Stimulated activated CD4-positive, alpha-beta T cell treated with anti-CD3 and anti-CD28 coated beads, Interleukin-12 subunit alpha, Interleukin-12 subunit beta, amount 100 ng/mL, for 4 hours (primary cell): ENCODE results near the gene ARVCF.
A peak's percentile ranks its signal among the peaks of the same experiment; 100 is the strongest.

ENCODE experiments used
- DNase-seq: peaks from one replicate; pipeline ENCODE4 v3.0.0-alpha.2; 2020

ARVCF gene

DNA sequence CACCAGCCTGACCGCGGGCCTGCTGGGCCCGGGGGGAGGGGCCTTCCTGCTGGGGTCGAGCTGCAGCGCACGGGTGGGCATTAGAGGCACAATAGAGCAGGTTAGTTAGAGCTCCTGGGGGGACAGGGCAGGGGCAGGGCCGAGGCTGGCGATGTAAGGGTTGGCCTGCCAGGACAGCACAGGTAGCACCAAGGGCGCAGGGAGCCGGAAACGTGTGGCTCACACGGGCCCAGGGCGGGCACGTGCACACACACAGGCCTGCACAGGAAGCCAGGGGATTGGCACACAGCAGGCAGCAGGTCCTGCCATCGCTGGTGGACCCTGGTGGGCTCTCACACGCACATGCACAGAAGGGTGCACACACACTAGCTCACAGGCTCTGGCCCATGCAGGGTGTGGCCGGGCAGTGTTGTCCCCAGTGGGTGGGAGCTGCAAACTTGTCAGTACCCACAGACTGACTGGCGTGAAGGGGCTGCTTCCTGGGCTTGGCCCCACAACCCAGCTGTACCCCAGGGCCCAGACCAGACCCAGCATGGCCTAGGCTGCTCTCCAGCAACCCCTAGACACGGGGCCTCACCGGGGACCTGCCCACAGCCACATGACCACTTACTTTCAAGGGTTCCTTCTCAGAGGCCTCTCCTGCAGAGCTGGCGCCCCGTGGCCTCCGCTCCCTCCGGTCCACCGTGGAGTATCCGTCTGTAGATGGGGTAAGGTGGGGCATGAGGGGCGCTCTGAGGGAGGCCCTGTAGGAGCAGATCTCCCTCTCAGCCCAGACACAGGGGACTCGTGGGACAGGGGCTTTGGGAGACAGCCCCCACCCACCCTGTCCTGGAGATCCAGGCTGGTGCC is 45.1 kb downstream of the ARVCF start:
- no peak for DNase-seq

DNA sequence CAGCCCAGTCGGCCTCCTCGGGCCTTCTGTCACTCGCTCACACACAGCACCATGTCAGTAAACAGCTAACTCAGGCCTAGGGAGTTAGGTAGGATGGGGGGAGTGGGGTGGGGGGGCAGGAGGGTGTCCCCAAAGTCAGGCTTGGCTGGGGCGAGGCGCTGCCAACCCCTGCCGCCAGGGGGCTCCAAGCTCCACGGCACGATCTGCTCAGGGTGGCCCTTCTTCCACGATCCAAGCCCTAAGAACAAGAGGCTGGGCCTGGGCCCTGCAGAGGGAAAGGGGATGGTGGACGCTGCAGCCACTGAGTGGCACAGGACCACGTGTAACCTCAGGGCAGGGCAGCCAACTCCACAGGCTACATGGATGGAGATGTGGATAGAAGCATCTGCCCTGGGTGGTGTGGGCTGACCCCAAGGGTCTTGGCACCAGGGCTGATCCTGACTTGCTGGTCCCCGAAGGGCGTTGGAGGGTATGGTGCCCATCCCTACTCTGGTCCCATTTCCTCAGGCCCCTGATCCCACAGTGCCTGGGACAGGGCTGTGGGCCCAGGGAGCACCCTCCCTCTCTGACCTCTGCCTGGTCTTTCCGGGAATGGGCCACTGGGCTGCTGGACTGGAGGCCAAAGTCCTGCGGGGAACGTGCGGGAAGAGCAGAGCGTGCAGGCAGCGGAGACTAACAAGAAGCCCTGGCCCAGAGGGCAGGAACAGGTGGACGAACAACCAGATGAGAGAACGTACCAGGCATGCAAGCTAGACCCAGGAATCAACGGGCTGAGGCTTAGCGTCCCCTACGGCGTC is 45.9 kb downstream of the ARVCF start:
- DNase-seq, result peak; percentile 81

DNA sequence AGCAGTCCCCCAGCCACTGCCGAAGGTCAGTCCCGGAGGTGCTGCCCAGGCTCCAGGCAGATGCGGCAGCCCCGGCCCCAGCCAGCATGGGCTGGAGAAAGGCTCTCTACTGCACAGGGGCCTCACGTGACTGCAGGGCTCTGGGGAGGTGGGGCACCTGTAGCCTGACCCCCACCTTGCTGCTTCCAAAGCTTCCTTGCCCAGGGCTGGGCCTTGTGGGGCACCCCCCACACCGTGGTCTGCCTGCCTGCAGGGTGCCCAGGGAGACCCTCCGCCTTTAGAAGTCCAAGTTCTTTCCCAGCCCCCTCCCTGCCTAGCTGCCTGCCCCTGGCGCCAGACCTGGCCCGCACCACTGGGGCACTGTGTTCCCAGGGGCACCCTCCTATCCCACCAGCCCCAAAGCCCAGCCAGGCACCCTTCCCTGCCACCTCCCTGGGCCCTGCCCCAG is 46.6 kb downstream of the ARVCF start:
- DNase-seq, result no peak

DNA sequence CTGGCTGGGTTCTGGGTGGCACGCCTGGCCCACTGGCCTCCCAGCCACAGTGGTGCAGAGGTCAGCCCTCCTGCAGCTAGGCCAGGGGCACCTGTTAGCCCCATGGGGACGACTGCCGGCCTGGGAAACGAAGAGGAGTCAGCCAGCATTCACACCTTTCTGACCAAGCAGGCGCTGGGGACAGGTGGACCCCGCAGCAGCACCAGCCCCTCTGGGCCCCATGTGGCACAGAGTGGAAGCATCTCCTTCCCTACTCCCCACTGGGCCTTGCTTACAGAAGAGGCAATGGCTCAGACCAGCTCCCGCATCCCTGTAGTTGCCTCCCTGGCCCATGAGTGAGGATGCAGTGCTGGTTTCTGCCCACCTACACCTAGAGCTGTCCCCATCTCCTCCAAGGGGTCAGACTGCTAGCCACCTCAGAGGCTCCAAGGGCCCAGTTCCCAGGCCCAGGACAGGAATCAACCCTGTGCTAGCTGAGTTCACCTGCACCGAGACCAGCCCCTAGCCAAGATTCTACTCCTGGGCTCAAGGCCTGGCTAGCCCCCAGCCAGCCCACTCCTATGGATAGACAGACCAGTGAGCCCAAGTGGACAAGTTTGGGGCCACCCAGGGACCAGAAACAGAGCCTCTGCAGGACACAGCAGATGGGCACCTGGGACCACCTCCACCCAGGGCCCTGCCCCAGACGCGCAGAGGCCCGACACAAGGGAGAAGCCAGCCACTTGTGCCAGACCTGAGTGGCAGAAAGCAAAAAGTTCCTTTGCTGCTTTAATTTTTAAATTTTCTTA is 47.3 kb downstream of the ARVCF start:
- no peak for DNase-seq

DNA sequence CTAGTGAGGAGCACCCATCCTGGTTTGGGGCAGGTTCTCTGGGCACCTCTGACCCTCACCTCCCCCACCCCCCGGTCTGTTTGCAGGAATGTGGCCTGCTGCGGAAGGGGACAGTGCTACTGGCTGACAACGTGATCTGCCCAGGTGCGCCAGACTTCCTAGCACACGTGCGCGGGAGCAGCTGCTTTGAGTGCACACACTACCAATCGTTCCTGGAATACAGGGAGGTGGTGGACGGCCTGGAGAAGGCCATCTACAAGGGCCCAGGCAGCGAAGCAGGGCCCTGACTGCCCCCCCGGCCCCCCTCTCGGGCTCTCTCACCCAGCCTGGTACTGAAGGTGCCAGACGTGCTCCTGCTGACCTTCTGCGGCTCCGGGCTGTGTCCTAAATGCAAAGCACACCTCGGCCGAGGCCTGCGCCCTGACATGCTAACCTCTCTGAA is 48.2 kb downstream of the ARVCF start:
- DNase-seq, result no peak

DNA sequence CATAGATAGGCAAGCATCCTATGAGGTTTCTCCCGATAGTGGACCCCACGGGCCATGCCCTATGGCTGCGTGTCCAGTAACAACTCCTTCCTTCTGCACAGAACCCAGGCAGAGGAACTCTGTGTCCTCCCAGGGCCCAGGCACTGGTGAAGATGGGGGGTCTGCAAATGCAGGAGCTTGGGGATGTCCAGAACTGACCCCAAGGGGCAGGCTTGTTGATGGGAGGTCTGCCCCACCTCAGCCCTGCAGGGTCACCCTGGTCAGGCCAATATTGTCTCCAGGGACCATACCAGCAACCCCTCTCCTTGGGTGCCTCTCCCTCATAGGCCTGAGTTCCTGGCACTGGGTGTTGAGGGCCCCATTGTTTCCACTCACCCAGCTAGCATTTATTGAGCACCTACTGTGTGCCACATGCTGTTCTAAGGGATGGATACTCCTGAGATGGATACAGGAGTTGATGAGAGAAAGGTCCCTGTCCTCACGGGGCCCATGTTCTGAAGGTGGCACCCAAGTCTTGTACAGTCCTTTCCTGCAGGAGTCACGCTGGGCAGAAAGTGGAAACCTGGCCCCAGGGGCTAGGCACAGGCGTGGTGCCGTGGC is 48.7 kb downstream of the ARVCF start:
- DNase-seq, result no peak

DNA sequence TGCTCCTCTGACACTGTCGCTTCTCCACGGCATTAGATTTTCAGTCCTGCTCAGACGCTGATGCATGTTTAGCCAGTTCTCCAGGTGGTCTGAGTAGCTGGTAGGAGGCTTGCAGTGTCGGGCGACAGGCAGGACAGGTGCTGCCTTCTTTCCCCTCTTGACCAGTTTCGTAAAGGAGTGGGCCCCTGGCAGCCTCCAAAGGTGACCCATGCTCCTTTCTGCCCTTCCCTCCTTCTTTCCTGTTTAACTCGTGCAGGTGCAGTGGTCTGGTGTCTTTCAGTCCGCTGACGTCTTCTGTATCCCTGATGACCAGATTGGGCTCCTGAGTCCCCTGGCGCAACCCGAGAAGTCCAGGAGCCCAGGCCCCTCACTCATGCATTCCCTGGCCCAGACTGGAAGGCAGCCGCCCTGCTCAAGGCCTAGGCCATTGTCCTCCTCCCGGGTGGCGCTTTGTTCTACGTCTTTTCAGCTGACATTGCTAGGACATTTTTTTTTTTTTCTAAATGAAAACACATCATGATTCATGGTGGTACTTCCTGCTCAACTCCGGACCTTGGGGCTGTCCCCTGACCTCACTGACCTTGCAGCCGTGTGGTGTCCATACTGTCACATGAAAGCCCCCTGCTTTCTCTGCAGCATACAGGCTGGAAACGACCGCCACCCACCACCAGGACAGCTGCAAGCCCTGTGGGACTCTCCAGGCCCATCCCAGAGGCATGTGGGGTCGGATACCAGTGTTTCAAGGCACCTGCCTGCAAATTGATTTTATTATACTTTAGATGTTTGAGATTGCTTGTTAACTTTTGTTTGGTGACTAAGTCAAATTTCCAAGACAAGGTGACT is 49.5 kb downstream of the ARVCF start:
- DNase-seq, result no peak

DNA sequence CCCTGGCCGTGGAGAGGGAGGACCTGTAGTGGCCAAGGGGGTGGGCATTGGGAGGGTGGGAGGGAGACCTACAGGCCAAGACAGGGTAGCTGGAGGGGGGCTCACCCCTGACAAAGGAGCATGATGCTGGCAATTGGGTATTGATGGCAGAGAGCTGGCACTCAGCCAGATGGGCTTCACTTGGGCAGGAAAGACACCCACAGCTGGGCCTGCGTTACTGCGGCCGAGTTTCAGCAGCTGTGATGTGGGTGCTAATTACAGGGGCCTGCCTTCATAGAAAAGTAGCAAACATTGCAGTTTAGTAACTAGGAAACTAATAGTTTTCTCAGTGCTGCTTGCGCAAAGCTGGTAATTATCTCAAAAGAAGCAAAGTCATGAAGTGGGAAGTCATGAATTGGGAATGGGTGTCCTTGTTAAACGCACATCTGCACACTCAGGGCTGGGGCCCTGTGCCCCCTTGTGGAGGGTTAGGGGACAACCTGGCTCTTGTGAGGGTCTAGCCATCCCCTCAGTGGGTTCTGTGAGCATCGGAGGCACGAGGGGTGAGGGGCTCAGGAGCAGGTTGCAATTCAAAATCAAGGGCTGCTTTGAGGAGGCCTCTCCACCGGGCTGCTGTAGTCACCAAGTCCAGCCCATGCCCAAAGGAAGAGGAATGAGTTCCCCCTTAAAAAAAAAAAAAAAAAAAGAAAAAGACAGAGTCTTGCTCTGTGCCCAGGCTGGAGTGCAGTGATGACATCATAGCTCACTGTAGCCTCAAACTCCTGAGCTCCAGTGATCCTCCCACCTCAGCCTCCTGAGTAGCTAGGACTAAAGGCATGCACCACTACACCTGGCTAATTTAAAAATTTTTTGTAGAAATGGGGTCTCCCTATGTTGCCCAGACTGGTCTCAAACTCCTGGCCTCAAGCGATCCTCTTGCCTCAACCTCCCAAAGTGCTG is 50.6 kb downstream of the ARVCF start:
- no peak for DNase-seq

DNA sequence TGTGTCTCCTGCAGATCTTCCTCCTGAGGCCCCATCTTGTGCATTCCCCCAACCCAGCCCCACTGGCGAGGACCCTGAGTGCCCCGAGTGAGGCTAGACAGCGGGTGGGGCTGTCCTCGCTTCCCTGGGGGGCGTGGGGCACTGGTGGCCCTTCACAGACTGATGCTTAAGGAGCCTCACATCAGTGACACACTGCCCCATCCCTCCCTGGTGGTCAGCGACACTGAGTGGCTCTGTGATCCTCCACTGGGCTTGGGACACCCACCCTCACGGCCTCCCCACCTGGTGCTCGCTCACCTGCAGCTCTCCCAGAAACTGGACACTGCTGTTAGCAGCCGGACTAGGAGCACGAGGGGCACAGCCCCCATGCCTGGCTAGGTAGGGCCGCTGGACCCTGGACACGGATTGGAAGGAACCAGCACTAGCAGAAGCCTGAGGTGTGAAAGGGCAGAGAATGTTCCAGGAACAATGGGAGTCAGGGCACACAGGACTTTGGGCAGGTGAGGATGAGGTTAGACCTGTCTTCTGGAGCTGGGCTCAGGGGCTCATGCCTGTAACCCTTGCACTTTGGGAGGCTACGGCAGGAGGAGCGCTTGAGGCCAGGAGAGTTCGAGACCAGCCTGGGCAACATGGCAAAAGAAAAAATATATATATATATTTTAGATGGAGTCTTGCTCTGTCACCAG is 51.8 kb downstream of the ARVCF start:
- no peak for DNase-seq

DNA sequence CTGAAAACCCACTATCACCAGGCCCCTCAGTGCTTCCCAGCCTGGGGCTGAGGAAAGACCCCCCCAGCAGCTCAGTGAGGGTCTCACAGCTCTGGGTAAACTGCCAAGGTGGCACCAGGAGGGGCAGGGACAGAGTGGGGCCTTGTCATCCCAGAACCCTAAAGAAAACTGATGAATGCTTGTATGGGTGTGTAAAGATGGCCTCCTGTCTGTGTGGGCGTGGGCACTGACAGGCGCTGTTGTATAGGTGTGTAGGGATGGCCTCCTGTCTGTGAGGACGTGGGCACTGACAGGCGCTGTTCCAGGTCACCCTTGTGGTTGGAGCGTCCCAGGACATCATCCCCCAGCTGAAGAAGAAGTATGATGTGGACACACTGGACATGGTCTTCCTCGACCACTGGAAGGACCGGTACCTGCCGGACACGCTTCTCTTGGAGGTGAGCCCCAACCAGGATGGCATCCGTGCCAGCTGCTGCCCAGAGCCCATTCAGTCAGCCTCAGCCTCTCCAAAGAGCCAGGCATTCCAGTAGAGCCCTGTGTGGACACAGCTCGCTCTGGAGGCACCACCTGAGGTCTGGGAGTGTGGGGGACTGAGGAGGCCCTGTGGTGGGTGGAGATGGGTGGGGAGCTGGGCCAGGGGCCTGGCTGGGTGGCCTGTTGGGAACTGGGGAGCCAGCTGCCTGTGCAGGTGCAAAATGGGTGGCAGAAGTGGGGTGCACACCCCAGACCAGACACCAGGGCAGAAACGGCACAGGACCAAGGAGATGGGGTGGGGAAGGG is 52.6 kb downstream of the ARVCF start:
- DNase-seq, result no peak

DNA sequence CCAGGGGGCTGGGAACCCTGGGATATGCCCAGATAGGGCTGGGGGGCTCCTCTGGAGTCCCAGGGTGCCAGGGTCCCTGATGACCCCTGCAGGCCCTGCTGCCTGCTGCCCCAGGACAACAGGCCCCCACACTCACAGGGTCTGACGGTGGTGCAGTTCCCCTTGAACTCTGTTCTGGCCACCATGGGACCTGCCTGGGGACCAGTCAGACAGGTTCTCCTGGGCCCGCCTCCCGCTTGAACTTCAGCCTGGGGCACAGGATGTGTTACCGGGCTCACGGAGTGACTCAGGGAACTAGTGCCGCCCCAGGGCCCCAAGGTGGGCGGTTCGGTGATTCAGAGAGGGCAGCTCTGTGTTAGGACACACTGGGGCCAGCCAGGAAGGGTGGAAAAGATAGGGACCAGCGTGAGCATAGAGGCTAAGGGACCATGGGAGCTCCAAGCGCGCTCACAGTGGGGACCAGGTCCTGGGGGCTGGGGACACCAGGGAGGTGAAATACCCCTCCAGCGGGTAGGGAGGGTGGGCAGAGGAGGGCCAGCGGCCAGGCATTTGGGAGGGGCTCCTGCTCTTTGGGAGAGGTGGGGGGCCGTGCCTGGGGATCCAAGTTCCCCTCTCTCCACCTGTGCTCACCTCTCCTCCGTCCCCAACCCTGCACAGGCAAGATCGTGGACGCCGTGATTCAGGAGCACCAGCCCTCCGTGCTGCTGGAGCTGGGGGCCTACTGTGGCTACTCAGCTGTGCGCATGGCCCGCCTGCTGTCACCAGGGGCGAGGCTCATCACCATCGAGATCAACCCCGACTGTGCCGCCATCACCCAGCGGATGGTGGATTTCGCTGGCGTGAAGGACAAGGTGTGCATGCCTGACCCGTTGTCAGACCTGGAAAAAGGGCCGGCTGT is 53.5 kb downstream of the ARVCF start:
- peak; percentile 15 for DNase-seq

DNA sequence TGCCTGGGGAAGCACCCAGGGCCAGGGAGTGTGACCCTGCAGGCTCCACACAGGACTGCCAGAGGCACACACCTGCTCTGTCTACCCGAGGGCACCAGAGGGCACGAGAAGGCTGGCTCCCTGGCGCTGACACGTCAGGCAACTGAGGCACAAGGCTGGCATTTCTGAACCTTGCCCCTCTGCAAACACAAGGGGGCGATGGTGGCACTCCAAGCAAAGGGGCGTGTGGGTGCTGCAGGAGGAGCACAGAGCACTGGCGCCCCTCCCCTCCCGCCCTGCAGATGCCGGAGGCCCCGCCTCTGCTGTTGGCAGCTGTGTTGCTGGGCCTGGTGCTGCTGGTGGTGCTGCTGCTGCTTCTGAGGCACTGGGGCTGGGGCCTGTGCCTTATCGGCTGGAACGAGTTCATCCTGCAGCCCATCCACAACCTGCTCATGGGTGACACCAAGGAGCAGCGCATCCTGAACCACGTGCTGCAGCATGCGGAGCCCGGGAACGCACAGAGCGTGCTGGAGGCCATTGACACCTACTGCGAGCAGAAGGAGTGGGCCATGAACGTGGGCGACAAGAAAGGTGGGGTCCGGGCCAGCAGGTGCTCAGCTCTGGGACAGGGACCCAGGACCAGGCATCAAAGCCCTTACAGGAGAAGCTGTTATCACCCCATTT is 54.2 kb downstream of the ARVCF start:
- DNase-seq, result peak; percentile 51

DNA sequence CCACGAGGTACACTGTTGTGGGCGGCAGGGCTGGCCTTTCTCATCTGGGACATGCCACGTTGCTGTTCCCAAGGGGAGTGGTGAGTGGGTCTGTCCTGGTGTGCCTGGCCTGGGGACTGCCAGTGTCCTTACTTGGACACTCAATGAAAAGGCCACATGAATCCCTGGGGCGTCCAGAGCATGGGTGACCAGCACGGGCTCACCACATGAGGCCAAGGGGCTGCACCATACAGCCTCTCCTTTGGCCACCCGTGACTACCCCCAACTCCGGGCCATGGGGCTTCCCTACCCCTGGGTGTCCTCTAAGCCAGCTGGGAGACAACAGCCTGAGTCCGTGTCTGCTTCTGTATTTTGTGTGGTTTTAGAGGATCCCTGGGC is 54.8 kb downstream of the ARVCF start:
- no peak for DNase-seq

DNA sequence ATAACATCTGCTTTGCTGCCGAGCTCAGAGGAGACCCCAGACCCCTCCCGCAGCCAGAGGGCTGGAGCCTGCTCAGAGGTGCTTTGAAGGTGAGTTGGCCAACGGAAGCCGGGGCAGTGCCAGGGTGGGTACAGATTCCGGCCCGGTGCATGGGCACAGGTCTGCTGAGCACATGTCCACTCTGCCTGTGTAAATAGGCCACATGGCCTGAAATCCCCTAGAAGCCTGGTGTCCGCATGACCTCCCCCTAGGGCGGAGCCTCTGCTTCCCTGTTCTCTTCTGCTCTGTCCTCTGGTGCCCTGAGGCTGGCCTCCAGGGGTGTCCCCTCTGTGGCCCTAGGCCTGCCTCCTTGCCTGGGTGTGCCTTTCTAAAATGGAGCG is 55.4 kb downstream of the ARVCF start:
- DNase-seq, result no peak

DNA sequence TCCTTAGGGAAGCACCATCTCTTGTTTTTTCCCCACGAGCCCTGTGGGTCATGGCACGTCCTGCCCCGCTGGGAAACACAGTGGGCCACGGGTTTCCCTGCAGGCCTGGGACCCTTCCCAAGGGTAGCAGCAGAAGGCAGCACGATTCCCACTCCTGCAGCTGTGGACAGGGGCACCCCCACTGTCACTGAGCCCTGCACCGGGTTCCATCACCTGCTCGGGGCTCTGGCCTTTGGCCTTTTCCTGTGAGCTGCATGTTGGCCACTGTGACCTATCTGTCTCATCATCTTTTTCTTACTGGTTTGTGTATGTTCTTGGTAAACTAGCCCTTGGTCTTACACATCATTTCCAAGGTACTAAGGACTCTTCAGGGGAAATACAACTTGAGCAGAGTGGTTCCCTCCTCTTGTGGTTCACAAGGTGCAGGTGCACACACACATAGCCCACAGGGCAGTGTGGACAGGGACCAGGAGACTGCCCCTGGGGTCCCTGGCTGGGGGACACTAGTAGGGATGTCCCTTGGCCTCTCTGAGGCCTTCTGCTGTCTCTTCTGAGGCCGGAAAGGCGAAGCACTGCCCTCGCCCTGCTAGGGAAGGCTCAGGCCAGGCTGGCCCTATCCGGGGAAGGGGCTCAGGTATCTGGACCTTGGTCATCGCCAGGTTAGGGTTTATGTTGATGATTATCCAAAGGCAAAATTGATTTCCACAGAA is 56.0 kb downstream of the ARVCF start:
- DNase-seq, result no peak

DNA sequence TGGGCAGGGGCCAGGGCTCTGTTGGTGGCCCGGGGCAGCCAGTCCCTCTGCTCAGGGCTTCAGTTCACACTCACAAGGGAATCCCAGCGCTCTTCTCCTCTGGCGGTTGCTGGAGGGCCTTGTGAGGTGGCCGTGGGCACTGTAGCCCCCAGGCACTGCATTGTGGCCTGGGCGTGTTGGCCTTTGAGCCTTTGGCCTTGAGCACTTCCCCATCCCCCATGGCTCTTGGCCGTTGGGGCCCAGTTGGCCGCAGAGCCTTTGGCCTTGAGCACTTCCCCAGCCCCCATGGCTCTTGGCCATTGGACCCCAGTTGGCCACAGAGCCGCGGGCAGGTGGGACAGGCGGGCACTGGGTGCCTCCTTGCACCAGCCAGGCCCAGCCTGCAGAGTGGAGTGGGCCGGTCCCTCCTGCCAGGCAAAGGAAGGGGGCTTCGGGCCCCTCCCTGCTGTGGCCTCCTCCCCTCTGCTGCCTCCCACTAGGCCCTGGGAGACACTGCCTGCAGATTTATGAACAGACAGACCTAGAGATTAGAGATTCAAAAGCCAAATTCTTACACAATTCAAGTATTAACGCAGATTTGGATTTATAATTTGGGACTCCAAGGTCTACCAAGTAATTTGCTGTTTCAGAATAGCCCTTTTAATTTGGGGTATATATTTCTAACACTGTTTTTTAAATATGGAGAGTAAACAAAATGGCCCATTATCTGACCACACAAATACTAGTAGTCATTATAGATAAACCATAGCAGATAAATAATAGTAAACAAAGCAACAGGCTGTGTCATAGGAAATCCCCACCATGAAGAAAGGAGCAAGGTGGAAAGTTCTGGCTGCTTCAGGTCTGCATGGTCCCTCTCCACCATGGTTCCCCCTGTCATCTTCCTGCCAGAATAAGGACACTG is 56.8 kb downstream of the ARVCF start:
- DNase-seq, result no peak
